ENCODE results near the gene IGFBPL1. TPM values are rescaled to one million over a fixed set of nuclear protein-coding genes. Genes with fewer than 3 reads are reported as not detected.

Gene IGFBPL1
- total and polyA plus RNA-seq, 2 of the 8 experiments (the other 6 are each of a cell fraction or from before 2014, with no cell fraction given) = 31.3 to 33.8 TPM

DNA sequence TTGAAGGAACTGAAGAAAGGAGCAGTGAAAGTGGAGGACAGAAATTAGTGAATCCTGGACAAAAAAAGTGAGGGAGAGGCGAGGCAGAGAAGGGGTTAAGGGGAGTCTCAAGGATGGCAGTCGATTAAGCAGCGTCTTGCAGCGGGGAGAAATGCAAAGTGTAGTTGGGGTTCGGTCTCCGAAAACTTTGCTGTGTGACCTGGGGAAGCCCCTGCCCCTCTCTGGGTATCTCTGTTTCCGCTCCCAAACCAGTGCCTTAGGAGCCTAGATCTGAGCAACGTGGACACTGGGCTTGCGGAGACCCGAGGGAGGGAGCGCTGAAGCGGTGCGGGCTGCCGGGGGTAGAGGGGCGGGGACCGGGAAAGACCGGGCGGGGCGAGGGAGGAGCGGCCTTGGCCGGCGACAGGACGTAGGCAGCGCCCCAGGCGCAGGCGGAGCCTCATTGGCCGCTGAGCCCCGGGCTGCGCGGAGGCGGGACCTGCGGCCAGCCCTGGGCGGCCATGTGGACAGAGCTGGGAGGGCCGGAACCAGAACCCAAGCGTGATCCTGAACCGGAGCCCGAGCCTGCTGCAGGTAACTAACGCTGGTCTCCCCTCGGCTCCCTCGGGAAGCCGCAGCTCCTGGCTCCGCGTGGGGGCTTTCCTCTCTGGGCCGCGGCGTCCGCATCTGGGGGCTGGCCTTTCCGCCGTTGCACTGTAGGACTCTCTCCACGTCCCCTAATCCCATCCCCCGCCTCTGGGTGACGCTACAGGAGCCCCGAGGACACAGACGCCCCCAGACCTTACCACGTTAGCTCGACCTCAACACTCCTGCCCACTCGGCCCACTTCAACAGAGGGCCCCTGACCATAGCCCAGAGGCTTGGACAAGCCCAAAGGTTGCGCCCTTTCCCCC, 31.8 kb downstream of the IGFBPL1 start, which contains the start of gene ALDH1B1 (continued):
- peak; percentile 66 for TF ChIP-seq TBP (IDR thresholded peaks at IDR 0.05; ENCODE audit: low read depth, low read length)
- no peak for TF ChIP-seq CHD1 (IDR thresholded peaks at IDR 0.05; ENCODE audit: low read depth, low read length)
- no peak for TF ChIP-seq CREB1 (IDR thresholded peaks at IDR 0.05)
- no peak for TF ChIP-seq SIX5 (IDR thresholded peaks at IDR 0.05; ENCODE audit: low read depth, low read length)
- TF ChIP-seq SP4 (IDR thresholded peaks at IDR 0.05; ENCODE audit: low read length) = 0 out of 2 replicates have a peak, but pooled peaks have one; percentile 27
- no peak for TF ChIP-seq EZH2 (IDR thresholded peaks at IDR 0.05; ENCODE audit: low read depth, low read length, severe bottlenecking)
- 0 out of 3 replicates have a peak, but pooled peaks of 1 of the 2 experiments have one; percentile 38 for TF ChIP-seq EP300 (IDR thresholded peaks at IDR 0.05; ENCODE audit: borderline replicate concordance in 1 of 2, low read depth in 2 of 2, low read length in 2 of 2)
- TF ChIP-seq RXRA (IDR thresholded peaks at IDR 0.05; ENCODE audit: insufficient read depth, low read depth, low read length) = no peak
- TF ChIP-seq POU5F1 (IDR thresholded peaks at IDR 0.05; ENCODE audit: low read depth, low read length) = no peak
- peak; percentile 65; the same call in 1 of the 2 replicates for TF ChIP-seq YY1 (IDR thresholded peaks at IDR 0.05; ENCODE audit: low read depth, low read length)
- TF ChIP-seq, protein P1, sequence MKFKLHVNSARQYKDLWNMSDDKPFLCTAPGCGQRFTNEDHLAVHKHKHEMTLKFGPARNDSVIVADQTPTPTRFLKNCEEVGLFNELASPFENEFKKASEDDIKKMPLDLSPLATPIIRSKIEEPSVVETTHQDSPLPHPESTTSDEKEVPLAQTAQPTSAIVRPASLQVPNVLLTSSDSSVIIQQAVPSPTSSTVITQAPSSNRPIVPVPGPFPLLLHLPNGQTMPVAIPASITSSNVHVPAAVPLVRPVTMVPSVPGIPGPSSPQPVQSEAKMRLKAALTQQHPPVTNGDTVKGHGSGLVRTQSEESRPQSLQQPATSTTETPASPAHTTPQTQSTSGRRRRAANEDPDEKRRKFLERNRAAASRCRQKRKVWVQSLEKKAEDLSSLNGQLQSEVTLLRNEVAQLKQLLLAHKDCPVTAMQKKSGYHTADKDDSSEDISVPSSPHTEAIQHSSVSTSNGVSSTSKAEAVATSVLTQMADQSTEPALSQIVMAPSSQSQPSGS (IDR thresholded peaks at IDR 0.05; ENCODE audit: low read length) = no peak
- 0 out of 2 replicates have a peak, but pooled peaks have one; percentile 26 for TF ChIP-seq SP1 (IDR thresholded peaks at IDR 0.05; ENCODE audit: low read depth, low read length)
- TF ChIP-seq, protein P2, sequence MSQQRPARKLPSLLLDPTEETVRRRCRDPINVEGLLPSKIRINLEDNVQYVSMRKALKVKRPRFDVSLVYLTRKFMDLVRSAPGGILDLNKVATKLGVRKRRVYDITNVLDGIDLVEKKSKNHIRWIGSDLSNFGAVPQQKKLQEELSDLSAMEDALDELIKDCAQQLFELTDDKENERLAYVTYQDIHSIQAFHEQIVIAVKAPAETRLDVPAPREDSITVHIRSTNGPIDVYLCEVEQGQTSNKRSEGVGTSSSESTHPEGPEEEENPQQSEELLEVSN (IDR thresholded peaks at IDR 0.05) = peak; percentile 77; the same call in 1 of the 2 replicates
- peak; percentile 23 to 78; a peak in 1 of 4 replicates for TF ChIP-seq HDAC2 (IDR thresholded peaks at IDR 0.05; ENCODE audit: borderline replicate concordance in 1 of 2, low read depth in 2 of 2, low read length in 2 of 2)
- TF ChIP-seq KDM4A (IDR thresholded peaks at IDR 0.05; ENCODE audit: low read depth, low read length, severe bottlenecking) = peak; percentile 89
- no peak for TF ChIP-seq EGR1 (IDR thresholded peaks at IDR 0.05; ENCODE audit: borderline replicate concordance, low read depth, low read length)
- peak; percentile 71 for TF ChIP-seq POLR2AphosphoS5 (IDR thresholded peaks at IDR 0.05; ENCODE audit: low read depth, low read length)
- TF ChIP-seq SP2 (IDR thresholded peaks at IDR 0.05; ENCODE audit: low read length) = no peak
- TF ChIP-seq, protein P3, sequence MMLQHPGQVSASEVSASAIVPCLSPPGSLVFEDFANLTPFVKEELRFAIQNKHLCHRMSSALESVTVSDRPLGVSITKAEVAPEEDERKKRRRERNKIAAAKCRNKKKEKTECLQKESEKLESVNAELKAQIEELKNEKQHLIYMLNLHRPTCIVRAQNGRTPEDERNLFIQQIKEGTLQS (IDR thresholded peaks at IDR 0.05; ENCODE audit: insufficient read depth, low read depth, low read length) = no peak

All from H1 (cell line).